ENCODE results near the gene GAD1.

- no peak for TF ChIP-seq CTCF (conservative IDR thresholded peaks at IDR 0.05 in 1 of 2, IDR thresholded peaks at IDR 0.05 in 1 of 2; ENCODE audit: extremely low read depth in 1 of 2, insufficient read depth in 1 of 2, low read depth in 1 of 2, low read length in 2 of 2)
- TF ChIP-seq EZH2 (IDR thresholded peaks at IDR 0.05; ENCODE audit: borderline replicate concordance, low read length): no peak
Measured at GRCh38 chr2:170851635-170852034, 34.9 kb downstream of the GAD1 start.

Data from mammary epithelial cell (primary cell).